GM18502 (cell line): ENCODE data around the gene PSMD5.

Experiments
- ATAC-seq: cut with Tn5 transposase; IDR thresholded peaks from one replicate; pipeline ENCODE4 v1.9.1; 2021; ENCODE audit warnings: mild to moderate bottlenecking; ENCODE audit not compliant: unreplicated experiment, poor library complexity

PSMD5 gene

GRCh38 chr9:120842685-120843485, at the start of gene PSMD5:
PSMD5 (minus strand) TSS chr9:120842922; CDS start chr9:120842909, 13 bp downstream.
- ATAC-seq = peak; percentile 98

DNA sequence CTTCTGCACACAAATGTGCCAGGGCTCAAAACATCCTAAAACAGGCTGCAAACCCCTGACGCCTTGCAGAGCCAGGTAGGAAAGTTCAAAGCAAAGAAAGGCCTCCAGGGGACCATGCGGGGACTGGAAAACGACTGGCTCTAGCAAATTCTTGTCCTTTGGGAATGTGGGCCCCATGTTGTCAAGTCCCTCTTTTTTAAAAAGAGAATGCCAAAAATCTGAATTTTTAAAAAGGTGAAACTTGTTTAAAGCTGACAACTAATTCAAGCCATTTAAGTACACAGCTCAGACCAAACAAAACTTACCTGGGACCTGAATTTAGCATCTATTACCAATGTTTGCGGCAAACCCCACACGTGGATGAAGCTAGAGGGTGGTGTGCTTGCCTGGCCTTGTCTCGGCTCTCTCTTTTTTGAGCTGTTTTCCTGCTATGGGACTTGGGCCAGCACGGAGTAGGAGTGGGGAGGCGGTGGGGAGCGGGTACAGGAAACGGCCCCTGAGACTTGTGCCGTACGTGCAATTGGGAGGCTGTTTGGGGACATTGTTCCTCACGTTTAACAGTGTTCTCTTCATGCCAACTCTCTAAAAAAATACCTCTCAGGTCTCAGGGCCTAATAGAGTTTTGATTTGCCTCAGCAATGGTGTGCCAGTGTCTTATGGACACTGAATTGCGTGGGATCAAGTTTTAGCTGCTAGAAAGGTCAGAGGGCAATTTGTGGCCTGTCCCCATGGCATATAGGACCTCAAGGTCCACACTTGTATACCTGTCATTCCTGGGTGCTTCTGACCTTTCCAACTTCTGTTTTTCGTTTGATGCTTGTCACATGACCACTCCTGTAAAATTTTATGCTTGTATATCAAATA, 49.4 kb upstream of the PSMD5 start:
- peak; percentile 31 for ATAC-seq

DNA sequence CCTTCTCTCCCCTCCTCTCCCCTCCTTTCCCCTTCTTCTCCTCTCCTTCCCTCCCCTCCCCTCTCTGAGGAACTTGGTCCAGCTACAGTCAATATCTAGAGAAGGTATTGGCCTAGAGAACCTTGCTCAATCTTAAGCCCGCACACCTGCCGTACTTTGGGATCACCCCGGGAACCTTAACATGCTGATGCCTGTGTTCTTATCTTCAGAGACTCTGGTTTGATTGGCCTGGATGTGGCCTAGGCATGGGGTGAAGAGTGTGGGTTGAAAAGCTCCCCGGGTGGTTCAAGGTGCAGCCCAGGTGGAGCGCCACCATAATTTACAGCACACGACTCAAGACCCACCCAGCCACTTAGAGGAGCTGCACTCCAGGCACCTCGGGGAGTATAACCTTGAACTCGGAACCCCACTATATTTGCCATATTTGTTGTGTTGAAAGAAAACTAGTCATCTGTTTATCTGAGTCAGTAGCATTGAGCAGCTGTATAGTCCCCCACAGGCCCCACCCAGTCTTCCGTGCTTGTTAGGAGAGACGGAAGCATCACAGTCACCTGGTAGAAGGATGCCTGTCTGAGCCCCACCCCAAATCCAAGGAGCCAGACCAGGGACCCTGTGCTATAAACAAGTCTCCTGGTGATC, 48.6 kb upstream of the PSMD5 start:
- no peak for ATAC-seq

DNA sequence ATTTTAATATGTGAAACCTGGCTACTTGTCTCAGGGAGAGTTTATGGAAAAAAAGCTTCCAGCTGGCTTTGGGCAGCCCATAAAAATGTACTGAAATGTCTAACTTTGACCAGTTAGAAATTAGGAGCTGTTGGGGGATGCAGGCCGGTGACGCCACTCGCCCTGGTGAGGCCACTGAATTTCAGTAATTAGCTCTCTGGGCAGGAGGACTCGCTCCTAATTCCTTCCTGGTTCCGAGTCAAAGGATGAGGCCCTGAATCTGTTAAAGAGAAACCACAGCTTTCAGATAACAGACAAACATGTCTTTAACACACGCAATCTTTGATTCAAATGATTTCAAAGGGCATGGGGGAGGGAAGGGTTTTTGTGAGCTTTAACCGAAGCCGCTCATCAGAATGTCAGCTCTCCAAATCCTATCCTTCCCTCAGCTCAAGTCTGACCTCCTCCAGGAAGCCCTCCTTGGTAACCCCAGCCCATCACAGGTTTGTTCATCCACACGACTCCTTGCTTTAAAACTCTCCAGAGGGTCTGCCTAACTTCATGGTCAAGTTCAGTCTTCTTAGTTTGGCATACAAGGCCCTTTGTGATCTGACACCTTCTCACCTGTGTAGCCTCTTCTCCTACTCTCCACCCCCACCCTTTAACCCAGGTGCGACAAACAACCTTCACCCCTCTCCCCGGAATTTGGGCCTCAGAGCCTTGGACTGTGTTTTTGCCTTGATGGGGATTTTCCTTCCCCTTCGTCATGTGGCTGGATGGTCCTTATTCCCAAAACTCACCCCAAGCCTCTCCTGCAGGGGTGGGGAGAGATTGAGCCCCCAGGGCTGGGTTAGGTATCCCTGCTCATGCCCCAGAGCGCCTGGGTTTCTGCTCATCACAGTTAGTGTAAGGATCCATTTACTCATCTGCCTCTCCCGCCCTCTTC, 47.9 kb upstream of the PSMD5 start:
- no peak for ATAC-seq

- ATAC-seq = no peak
Measured at GRCh38 chr9:120889606-120890271, 47.0 kb upstream of the PSMD5 start.

- no peak for ATAC-seq
Measured at GRCh38 chr9:120888626-120889025, 45.9 kb upstream of the PSMD5 start.

DNA sequence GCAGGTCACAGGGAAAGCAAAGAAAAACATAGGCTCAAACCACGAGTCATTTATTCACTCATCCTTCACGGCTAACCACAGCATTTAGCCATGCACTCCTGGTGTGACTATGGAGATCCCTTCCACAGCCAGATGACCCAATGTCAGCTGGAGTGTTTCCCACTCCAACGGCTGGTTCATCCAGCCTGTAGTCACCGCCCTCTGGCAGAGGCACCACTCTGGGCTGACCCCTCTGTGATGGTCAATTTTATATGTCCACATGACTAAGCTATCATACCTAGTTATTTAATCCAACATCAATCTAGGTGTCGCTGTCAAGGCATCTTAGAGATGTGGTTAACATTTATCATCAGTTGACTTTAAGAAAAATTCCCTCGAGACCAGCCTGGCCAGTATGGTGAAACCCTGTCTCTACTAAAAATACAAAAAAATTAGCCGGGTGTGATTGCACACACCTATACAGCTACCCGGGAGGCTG, 43.8 kb upstream of the PSMD5 start:
- ATAC-seq = no peak

GRCh38 chr9:120885958-120886357, 43.2 kb upstream of the PSMD5 start:
- no peak for ATAC-seq

DNA sequence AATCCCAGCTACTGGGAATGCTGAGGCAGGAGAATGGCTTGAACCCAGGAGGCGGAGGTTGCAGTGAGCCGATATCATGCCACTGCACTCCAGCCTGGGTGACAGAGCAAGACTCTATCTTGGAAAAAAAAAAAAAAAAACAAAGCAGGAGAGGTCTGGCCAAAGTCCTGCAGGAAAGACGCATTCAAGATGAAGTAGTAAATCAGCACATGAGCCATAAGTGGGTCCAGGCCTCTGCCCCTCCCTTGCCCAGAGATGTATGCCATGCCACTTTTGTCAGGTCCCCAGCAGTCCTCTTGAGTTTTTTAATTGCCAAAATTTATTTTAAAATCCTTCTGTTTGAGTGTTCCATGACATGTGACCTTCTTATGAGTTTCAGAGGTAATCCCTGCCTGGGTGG, 42.7 kb upstream of the PSMD5 start:
- no peak for ATAC-seq

- no peak for ATAC-seq
Measured at GRCh38 chr9:120883608-120883996, 40.9 kb upstream of the PSMD5 start.

GRCh38 chr9:120882935-120883607, 40.3 kb upstream of the PSMD5 start:
- ATAC-seq = no peak

GRCh38 chr9:120879446-120879845, 36.7 kb upstream of the PSMD5 start:
- no peak for ATAC-seq

GRCh38 chr9:120878188-120879130, 35.7 kb upstream of the PSMD5 start:
- no peak for ATAC-seq

- peak; percentile 44 for ATAC-seq
Measured at GRCh38 chr9:120877276-120878034, 34.7 kb upstream of the PSMD5 start.

GRCh38 chr9:120876842-120877240, 34.1 kb upstream of the PSMD5 start, which contains the start of gene PHF19:
PHF19 (minus strand) TSS chr9:120877188; CDS start chr9:120874741, 2,447 bp downstream.
- peak; percentile 11 for ATAC-seq

- peak; percentile 59 for ATAC-seq
Measured at GRCh38 chr9:120875954-120876841, 33.5 kb upstream of the PSMD5 start.
